DND-41 (cell line): ENCODE data around the gene MGME1.

Experiments used
- EZH2 ChIP-seq: IDR thresholded peaks from 3 replicates; pipeline ENCODE4 v1.6.1; 2012; ENCODE audit warnings: borderline replicate concordance, low read depth, mild to moderate bottlenecking, moderate library complexity, low read length, inconsistent platforms; ENCODE audit not compliant: severe bottlenecking
- TF ChIP-seq, protein P1 (sequence below): IDR thresholded peaks from 2 replicates; pipeline ENCODE4 v1.5.1; 2012; ENCODE audit warnings: borderline replicate concordance, low read length, moderate library complexity, mild to moderate bottlenecking; ENCODE audit not compliant: poor library complexity, severe bottlenecking; ENCODE audit errors: extremely low read depth

DNA sequence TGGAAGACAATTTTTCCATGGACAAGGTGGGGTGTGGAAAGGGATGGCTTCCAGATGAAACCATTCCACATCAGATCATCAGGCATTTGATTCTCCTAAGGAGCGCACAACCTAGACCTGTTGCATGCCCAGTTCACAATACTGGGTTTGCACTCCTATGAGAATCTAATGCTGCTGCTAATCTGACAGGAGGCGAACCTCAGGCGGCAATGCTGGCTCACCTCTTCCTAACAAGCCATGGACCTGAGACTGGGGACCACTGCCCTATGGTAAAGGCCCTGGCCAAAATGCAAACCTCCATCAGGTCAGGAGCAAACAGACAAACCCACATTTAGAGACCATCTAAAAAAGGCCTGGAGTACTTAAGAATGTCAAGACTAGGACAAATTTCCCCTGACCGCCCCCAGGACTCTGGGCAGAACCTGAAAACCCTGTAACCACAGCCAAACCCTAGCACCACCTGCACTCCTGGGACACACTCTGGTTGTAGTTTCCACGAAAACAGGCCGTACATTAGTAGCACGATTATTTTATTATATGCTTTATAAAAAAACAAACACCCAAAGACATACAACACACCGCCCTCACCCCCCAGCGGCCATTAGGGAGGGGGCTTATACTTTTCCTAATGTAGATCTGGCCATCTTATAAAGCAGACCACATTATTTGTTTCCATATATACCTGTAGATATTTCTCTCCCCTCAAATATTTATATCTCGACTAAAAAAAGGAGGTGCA, 27.6 kb upstream of the MGME1 start:
- TF ChIP-seq, protein P1, sequence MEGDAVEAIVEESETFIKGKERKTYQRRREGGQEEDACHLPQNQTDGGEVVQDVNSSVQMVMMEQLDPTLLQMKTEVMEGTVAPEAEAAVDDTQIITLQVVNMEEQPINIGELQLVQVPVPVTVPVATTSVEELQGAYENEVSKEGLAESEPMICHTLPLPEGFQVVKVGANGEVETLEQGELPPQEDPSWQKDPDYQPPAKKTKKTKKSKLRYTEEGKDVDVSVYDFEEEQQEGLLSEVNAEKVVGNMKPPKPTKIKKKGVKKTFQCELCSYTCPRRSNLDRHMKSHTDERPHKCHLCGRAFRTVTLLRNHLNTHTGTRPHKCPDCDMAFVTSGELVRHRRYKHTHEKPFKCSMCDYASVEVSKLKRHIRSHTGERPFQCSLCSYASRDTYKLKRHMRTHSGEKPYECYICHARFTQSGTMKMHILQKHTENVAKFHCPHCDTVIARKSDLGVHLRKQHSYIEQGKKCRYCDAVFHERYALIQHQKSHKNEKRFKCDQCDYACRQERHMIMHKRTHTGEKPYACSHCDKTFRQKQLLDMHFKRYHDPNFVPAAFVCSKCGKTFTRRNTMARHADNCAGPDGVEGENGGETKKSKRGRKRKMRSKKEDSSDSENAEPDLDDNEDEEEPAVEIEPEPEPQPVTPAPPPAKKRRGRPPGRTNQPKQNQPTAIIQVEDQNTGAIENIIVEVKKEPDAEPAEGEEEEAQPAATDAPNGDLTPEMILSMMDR: no peak
- no peak for TF ChIP-seq EZH2
